ENCODE results near the gene SIMC1. TPM values are rescaled to one million over a fixed set of nuclear protein-coding genes. Genes with fewer than 3 reads are reported as not detected.

Gene SIMC1
- total RNA-seq, 1 donor: 6.1 TPM

- no peak for DNase-seq (ENCODE audit: low read depth)
- TF ChIP-seq, protein P1, sequence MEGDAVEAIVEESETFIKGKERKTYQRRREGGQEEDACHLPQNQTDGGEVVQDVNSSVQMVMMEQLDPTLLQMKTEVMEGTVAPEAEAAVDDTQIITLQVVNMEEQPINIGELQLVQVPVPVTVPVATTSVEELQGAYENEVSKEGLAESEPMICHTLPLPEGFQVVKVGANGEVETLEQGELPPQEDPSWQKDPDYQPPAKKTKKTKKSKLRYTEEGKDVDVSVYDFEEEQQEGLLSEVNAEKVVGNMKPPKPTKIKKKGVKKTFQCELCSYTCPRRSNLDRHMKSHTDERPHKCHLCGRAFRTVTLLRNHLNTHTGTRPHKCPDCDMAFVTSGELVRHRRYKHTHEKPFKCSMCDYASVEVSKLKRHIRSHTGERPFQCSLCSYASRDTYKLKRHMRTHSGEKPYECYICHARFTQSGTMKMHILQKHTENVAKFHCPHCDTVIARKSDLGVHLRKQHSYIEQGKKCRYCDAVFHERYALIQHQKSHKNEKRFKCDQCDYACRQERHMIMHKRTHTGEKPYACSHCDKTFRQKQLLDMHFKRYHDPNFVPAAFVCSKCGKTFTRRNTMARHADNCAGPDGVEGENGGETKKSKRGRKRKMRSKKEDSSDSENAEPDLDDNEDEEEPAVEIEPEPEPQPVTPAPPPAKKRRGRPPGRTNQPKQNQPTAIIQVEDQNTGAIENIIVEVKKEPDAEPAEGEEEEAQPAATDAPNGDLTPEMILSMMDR (IDR thresholded peaks at IDR 0.05; ENCODE audit: insufficient read depth, low read length): no peak
- H3K4me3 ChIP-seq (ENCODE audit: low read depth, low read length): peak overlapping the region; percentile 98
Observed at GRCh38 chr5:176388003-176388443, 149.8 kb downstream of the SIMC1 start.

GRCh38 chr5:176388444-176389134, 150.4 kb downstream of the SIMC1 start, which contains the start of the genes HIGD2A and NOP16:
Gene HIGD2A (plus strand): TSS chr5:176388751. CDS start chr5:176388820, 69 bp downstream.
Gene NOP16 (minus strand): TSS chr5:176388598. CDS start chr5:176388539, 59 bp downstream.
- TF ChIP-seq, protein P1 (IDR thresholded peaks at IDR 0.05; ENCODE audit: insufficient read depth, low read length): no peak

GRCh38 chr5:176389135-176390123, 151.2 kb downstream of the SIMC1 start:
- TF ChIP-seq, protein P1 (IDR thresholded peaks at IDR 0.05; ENCODE audit: insufficient read depth, low read length): no peak
- DNase-seq (ENCODE audit: low read depth): no peak
- peak overlapping the region; percentile 71 for H3K4me3 ChIP-seq (ENCODE audit: low read depth, low read length)

More at GRCh38 chr5:176388444-176389134, 150.4 kb downstream of the SIMC1 start, which contains the start of the genes HIGD2A and NOP16:
- H3K4me3 ChIP-seq (ENCODE audit: low read depth, low read length): peak within 1 kb of the TSS; percentile 98
- peak; percentile 99 for DNase-seq (ENCODE audit: low read depth)

- no peak overlapping the region for H3K4me3 ChIP-seq (ENCODE audit: low read depth, low read length)
- no peak for DNase-seq (ENCODE audit: low read depth)
- TF ChIP-seq, protein P1 (IDR thresholded peaks at IDR 0.05; ENCODE audit: insufficient read depth, low read length): no peak
Observed at GRCh38 chr5:176391479-176391878, 153.3 kb downstream of the SIMC1 start.

GRCh38 chr5:176391999-176392398, 153.8 kb downstream of the SIMC1 start:
- no peak overlapping the region for H3K4me3 ChIP-seq (ENCODE audit: low read depth, low read length)
- no peak for DNase-seq (ENCODE audit: low read depth)
- TF ChIP-seq, protein P1 (IDR thresholded peaks at IDR 0.05; ENCODE audit: insufficient read depth, low read length): no peak

DNA sequence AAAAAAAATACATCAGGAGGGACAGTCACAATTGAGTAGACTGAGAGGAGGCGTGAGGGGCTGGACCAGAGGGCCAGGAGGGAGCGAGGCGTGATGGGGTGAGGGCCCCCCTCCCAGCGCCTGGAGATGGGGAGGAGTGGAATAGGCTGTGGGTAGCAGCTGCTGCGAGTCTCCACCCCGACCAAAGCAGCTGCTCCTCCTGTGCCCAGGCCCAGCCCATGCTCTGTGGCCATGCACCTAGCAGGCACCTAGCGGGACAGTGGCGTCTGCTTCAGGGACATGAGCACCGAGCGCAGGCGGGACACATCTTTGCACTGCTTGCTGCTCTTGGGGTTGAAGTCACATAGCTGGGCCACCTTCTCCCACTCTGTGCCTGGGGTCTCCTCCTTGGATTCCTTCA, 154.3 kb downstream of the SIMC1 start:
- TF ChIP-seq, protein P1 (IDR thresholded peaks at IDR 0.05; ENCODE audit: insufficient read depth, low read length): no peak
- no peak for DNase-seq (ENCODE audit: low read depth)
- no peak overlapping the region for H3K4me3 ChIP-seq (ENCODE audit: low read depth, low read length)
